Stimulated activated CD4-positive, alpha-beta T cell treated with anti-CD3 and anti-CD28 coated beads, Interleukin-2, amount 100 ng/mL, for 24 hours (primary cell): ENCODE measurements around the gene CEP131.

Source experiments
- DNase-seq, 2 donors: peaks; one replicate each; pipeline ENCODE4 v3.0.0-alpha.2; 2020

Gene CEP131

DNA sequence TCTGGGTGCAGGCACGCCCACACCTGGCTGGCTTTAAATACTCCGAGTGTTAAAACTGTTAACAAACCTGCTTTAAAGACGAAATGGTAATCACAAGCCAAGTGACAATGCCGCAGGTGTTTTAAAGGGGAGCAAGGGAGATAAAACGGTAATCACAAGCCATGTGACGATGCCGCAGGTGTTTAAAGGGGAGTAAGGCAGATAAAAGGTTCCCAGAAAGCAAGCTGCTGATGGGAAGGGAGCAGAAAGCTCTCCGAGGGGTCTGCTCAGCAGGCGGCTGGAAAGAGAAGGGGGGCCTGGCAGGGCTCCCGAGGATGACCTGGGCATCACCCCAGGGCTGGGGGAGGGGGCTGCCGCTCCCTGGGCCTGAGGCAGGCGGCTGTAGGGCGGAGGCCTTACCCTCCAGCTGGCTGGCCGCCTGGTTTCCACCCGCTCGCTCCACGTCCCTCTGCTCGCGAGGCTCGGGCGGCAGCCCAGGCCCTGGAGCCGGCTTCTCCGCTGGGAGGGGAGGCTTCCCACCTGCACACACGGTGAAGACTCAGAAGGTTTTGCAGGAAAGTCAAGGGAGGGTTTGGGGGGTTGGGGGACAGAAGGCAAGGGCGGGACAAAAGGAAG is 28.4 kb upstream of the CEP131 start:
- no peak for DNase-seq

DNA sequence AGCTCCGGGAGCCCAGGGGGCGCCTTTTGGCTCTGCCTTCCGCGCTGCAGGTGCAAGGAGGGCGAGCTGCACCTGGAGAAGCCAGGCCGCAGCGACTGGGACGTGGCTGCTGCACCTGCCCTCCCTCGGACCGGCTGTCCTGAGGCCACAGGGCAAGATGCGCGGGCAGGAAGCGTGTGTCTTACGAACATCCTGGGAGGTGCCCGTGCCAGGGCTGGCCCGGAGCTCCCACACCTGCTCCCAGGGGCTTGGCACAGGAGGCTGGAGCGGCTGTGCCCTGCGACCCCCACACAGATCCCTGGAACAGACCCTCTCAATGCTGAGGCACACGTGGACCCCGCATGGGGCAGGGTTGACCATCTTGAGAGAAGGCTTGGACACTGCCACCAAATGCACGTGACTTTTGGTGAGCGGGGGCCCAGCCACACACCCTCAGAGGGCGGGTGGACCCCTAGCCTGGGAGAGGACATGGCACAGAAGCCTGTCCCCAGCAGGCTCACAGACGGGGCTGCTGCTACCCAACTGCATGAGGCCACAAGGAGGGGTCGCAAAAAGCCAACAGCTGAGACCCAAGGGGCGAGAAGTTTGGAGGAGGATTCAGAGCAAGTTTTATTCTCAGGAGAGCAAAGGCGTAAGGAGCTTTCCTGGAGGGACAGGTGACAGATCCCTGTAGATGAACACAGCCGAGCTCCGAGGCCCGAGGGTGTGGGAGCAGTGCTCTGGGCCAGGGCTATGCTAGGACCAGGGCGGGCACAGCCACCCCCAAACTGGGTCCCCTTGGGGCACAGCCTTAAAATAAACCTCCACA is 27.7 kb upstream of the CEP131 start:
- DNase-seq = no peak

DNA sequence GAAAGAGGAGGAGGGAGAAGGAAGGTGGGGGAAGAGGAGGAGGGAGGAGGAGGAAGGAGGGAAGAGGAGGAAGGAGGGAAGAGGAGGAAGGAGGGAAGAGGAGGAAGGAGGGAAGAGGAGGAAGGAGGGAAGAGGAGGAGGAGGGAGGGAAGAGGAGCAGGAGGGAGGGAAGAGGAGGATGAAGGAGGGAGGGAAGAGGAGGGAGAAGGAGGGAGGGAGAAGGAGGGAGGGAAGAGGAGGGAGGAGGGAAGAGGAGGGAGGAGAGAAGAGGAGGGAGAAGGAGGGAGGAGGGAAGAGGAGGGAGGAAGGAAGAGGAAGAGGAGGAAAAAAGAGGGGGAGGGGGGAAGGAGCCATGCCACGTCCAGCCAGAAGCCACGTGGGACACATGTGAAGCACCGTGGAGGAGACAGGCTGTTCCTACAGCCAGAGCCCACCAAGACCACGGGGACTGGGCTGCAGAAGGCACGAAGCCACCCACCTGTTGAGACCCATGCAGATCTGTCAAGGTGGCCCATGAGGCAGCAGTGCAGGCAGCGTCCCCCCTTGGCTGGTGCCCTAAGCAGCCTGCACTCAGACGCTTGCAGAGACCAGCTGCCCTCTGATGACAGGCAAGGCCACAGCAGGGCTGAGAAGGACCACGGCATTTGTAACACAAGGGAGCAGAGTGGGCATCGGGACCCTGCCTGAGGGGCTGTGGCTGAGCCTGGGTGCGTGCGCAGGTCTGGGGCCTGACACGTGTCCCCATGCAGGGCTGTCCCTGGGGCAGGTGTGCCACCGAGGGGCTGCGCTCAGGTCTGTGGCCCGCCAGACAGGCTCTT is 26.7 kb upstream of the CEP131 start:
- DNase-seq = no peak

DNA sequence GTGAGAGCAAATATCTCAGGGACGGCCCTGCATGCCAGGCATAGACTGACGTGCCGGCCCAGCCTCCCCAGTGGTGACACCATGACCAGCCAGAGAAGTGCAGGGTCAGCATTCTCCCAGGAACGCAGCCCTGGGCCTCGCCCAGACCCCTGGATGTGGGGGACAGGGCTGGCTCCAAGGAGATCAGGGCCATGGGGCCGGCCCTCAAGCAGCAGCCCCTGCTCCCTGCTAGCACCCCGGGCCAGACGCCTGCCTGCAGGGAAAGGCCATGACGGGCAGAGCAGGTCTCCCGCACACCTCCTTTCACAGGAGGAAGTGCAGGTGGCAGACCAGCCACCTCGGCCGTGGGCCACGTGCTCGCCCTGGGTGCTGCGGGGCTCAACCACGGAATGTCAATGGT is 25.9 kb upstream of the CEP131 start:
- no peak for DNase-seq

DNA sequence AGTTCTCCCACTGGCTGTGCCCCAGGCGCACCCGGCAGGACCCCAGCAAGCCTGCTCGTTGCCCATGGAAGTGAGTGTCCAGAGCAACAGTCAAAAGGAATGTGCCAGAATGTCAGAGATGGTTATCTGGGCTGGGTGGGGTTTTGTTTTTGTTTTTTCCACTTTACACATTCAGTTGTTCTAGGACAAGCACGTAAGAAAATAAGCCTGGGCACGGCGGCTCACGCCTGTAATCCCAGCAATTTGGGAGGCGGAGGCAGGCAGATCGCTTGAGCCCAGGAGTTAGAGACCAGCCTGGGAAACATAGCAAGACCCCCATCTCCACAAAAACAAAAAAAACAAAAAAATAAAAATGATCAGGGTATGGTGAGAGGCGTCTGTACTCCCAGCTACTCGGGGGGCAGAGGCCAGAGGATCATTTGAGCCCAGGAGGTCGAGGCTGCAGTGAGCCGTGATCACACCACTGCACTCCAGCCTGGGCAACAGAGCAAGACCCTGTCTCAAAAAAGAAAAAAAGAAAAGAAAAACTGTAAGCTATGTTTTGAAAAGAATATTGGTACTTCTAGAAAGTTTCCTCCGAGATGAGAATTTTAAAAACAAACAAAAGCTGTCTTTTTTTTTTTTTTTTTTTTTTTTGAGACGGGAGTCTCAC is 24.7 kb upstream of the CEP131 start:
- no peak for DNase-seq

DNA sequence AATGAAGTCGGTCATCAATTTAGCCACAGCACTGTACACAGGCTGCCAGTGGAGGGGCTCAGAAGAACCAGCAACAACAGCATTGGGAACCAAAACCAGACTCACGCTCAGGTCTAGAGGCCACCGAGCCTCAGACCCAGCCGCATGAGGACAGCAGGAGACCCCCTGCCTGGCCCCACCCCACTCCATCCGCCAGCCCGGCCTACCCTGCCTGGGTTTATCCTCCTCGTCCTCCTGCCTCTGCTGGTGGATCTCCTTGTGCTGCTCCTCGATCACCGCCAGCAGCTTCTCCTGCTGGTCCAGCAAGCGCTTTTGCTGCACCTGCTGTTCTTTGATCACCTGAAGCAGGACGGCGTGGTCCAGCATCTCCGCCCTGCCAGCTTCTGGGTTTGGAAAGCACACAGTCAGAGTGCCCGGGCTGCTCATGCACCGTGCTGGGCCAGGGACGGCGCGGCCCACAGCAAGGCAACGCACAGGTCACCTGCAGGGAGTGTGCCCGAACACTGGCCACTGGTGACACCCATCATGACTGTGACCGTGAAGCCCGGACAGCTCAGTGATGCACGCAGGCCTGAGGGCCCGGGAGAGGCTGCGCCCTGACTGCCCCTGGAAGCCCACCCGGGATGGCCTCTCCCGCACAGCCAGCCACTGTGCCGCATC is 24.0 kb upstream of the CEP131 start:
- DNase-seq = no peak

DNA sequence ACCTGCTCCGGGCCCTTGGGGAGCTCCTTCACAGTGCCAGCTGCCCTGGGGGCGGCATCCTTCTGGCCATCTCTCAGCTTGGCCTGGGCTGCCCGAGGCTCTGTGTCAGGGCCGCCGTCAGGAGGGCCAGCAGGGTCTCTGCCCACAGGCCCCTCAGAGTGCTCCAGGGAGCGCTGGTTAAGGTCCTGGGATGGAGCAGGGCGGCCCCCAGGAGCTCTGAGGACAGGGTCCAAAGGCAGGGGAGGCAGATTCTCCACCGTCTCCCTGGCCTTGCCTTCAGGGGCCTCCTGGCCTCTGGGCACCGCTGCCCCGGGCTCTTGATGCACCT is 23.5 kb upstream of the CEP131 start:
- no peak for DNase-seq

DNA sequence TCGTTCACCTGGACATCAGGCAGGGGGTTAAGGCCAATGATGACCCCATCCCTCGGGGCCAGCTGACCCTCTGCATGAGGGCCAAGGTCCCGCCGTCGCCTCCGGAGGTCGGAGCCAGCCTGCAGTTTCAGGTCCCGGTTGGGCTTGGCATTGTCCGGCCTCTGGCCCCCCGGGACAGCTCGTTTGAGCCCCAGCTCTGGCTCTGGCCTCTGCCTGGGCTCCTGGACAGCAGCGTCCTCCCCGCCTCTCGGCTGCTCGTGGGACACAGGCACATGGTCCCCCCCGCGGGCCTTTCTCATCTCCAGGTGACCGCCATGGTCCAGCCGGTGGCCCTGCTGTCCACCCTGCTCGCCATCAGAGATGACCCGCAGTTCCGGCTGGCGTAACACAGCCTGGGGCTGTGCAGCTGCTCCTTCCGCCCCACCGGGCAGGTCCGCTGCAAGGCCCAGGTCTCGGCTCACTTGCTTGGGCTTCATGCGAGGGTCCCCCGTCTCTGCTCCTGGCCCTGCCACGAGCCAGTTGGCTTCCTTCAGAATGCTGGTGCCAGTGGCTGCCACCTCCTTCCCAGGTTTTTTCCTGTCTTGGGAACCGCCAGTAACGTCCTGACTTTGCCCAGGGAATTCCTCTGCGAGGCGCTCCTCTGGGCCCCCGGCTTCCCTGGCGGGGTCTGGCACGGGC is 23.0 kb upstream of the CEP131 start:
- DNase-seq = no peak

DNA sequence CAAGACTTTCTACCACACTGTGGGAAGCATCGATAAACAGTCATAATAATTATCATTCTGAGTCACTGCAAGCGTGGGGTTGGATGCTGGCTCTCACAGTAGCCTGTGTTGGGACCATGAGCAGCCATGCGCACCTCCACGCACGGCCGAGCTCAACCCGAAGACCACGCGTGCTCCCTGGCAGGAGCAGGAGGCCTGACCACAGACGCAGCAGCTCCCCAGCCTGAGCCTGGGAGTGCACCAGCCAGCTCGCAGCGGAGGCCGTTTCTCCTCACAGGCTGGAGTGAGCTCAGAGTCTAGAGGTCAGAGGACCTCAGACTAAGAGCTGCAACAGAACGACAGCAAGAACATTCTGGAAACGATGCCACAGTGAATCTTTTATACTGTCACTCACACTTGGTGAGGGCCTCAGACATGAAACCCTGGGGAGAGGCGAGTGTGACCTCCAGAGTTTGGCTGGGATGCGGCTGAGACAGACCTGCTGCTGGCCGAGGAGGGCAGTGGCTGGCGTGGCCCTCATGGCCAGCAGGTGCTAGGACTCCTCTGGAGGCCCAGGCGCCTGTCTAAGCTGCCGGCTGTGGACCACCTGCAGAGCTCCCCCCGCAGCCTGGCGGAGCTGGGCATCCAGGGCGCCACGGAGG is 22.4 kb upstream of the CEP131 start:
- DNase-seq = no peak

DNA sequence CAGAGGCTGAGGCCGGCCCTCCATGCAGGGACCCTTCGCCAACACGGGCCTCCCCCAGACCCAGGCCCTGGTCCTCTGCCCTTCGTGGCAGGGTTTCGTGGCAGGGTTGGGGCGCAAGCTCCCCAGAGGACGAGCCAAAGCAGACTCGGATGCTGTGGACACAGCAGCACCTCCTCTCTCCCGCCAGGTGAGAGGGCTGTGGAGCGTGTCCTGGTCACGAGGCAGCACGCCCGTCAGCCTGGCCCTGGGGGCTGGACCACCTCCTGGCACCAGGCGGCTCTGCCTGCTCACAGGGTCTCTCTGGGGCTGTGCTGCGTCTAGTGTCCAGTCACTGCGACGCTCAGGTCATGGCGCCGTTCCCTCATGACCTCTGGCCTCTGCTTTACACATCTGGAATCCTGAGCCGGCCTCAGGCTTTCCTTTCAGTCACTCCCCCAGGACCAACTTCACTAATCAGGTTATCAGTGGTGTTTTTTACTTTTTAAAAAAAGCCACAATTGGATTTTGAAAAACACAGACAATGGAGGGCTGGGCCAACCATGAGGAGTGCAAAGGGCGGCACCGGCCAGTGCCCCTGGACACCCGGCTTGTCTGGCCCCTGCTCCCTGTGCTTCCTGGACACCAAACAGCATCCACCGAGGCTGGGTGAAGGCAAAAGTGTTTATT is 21.7 kb upstream of the CEP131 start:
- no peak for DNase-seq

DNA sequence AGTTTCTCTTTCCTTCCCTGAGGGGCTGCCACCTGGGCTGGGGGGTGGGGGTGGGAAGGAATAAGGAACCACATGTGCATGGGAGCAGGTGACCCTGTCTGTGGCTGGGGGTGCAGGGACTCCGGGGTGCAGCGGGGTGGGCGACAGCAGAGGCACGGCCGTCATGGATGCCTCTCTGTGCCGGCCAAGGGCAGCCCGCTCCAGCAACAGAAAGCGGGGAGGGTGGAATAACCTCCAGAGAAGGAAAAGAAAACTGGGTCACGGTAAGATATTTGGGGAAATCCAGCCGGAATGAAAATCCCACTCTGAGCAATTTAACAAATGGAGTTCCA is 20.5 kb upstream of the CEP131 start:
- DNase-seq = no peak

DNA sequence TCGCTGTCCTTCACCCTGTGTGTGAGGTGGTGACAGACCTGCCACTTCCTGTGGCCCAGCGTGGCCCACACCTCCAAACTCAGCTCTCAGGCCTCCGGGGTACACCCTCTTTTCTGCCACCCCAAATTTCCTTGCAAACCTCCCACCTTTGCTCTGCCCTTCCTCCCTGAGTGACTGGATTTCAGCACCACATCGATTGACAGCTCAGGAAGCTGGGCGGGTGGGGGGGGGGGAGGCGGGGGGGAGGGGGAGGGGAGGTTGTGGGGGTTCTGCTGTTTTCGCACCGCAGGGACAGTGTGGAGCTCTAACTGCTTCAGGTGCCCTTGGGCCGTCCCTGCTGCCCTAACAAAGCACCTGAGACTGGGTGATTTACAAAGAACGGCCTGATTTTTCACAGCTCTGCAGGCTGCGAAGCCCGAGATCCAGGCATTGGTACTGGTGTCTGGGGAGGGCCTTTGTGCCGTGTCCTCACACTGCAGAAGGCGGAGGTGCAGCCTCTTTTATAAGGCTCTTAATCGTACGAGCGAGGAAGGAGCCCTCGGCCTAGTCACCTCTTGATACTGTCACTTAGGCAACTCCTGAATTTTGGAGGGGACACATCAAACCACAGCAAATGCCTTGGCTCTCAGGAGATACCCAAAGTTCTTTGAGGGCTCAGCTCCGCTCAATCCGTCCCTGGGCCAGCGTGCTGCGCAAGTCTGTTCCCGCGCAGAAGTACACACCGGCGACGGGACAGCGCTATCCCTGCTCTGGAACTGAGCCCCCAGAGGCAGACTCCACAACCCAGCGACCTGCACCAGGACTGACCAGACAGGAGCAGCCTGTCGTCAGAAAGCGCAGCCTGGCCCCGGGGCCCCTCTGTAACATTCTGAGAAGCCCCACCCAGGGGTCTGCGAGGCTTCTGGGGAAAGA is 19.9 kb upstream of the CEP131 start:
- DNase-seq = no peak

DNA sequence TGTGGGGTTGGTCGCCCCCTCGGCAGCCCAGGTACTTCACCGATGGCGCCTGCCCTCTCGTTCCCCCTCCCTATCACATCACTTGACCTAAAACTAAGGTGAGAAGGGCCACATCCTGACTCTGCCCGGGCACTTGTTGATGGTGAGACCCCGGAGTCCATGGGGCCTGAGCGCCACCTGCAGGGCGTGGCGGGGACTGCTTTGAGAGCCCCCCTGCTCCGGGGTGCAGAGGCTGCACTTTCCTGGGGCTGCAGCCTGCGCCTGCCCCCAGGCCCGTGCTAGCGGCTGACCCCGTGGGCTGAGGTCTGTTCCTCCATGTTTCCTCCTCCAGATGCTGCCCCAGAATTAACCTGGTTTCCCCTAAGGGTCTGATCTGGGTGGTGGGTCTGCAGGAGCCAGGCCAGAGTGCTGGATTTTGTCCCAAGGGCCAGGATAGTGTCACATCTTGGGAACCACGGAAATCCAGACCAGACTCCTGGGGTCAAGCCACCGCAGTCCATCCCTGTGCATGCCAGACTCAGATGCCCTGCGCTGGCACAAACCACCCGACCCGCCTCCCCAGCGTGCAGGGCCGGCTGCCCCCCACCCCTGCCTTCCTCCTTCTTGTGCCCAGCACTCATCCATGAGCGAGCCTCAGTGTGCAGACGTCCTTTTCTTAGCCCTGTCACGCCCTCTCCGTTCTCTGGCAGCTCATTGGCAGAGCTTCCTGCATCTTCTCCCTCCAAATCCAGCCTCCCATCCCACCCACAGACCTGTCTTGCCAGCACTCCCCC is 19.1 kb upstream of the CEP131 start:
- peak; percentile 75 to 76 for DNase-seq

DNA sequence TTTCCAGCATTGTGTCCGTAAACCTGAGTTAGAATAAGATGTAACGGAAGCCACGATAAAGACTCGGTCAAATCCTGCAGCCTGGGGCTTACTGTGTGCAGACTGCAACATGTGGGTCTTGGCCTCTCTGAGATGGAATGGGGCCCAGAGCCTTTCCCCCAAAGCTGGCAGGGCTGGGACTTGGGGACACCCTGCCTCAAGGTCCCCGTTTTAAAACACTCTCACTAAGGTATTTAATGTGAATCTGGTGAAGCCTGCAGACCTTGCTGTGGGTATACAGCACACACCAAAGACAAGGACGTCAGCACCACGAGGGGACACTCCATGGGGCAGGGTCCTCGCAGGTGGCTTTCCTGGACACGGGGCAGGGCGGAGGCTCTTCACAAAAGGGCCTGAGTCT is 18.4 kb upstream of the CEP131 start:
- DNase-seq = no peak

DNA sequence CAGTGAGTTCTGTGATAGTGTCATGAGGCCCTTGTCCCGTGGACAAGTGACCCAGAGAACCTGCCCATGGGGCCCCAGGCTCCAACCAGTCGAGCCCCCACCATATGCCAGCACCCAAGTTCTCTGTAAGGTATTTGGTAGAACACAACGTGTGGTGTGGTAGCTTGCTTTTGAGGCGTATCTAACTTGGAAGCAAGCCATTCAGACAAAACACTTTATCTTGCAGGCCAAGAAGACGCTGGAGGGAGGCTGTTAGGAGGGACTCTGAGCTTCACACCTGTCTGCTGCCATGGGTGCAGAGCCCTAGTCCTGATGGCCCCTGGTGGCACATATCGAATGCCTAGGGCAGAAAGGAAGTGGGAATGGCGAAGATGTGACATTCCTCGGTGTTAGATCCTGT is 18.0 kb upstream of the CEP131 start:
- DNase-seq = no peak

DNA sequence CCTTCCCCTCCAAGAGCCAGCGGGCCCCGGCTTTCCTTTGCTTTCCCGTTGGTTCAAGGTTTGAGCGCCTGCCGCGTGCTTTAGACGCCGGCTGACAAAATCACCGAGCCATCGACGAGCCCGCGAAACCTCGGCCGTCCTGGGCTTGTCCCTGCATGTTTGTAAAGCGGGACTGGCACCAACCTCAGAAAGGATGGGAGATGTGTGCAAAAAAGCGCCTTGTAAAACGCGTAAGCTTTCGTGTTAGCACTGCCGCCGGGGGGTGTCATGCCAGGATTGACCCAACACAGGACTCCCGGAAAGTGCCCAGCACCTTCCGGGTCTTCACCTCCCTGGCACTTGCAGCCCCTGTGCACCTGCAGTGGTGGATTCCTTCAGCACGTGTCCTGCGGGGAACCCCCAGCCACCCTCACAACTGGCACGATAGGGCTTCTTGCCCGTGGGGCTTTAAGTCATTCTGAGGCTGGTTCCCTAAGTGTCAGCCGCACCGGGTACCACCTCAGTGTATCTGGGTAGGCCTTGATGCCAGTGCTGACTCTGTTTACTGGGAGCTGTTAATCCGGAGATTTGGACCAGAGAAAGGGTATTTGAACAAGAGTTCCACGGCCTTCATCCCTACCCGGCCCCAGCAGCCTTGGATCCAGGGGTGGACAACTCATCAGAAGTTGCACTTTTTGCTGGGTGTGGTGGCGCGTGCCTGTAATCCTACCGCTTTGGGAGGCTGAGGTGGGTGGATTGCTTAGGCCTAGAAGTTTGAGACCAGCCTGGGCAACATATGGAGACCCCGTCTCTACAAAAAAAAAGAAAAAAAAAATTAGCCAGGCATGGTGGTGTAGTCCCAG is 17.2 kb upstream of the CEP131 start:
- DNase-seq = peak; percentile 61 to 64

DNA sequence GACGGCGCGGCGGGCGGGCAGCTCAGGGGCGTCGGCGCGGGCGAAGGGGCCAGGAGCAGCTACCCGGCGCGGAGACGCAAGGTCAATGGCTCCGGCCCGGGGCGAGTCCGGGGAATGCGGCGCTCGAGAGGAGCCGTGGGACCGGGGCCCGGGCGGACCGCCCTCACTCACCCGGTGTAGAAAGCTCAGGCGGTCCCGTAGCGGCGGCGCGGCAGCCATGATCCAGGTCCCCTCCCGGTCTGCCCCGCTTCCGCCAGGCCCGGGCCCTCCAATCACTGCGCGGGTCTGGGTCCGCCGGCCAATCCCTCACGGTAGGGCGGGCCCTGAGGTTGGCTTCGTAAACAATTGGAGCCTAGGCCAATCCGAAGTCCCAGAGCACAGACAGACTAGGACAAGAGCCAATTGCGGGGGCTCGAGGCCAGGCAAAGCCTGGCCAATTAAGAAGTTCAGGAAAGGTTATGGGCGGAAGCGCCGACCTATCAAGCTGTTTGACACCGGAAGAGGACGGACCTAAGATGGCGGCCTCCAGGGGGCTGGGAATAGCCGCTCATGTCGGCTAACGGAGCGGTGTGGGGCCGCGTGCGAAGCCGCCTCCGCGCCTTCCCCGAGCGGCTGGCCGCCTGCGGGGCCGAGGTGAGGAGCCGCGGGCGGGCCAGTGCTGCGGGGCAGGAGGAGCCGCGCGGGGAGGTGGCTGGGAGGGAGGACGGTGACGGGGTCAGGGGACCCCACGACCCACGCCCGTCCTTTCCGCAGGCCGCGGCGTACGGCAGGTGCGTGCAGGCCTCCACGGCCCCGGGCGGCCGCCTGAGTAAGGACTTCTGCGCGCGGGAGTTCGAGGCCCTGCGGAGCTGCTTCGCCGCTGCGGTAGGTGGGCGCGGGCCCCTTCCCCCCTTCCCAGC is 16.3 kb upstream of the CEP131 start, which contains the start of the genes NDUFAF8 and TEPSIN:
Gene NDUFAF8, plus strand, starts transcription at position 504 of the 899 bp plus-strand sequence. Its CDS starts 46 bp downstream, at position 550.
Gene TEPSIN, minus strand, starts transcription at position 241 of the 899 bp plus-strand sequence. Its CDS starts 22 bp downstream, at position 219.
- DNase-seq = peak; percentile 93 to 96
